HG02610 (cell line): Measurements from ENCODE around the gene FMNL3.
A peak's percentile ranks its signal among the peaks of the same experiment; 100 is the strongest.

Source experiments
- ATAC-seq: cut with Tn5 transposase; IDR thresholded peaks from one replicate; pipeline ENCODE4 v1.9.1; 2021; ENCODE audit warnings: mild to moderate bottlenecking, moderate library complexity; ENCODE audit not compliant: unreplicated experiment

The FMNL3 gene

GRCh38 chr12:49652921-49653520 lies 54.2 kb downstream of the FMNL3 start:
- no peak for ATAC-seq

- ATAC-seq = no peak
Observed at GRCh38 chr12:49651855-49652254, 55.4 kb downstream of the FMNL3 start.

- ATAC-seq = no peak
Observed at GRCh38 chr12:49649892-49650291, 57.3 kb downstream of the FMNL3 start.

GRCh38 chr12:49649445-49649844 lies 57.8 kb downstream of the FMNL3 start:
- no peak for ATAC-seq

- no peak for ATAC-seq
Observed at GRCh38 chr12:49648712-49649003, 58.5 kb downstream of the FMNL3 start.

GRCh38 chr12:49647827-49648711 lies 59.1 kb downstream of the FMNL3 start:
- no peak for ATAC-seq

GRCh38 chr12:49646871-49647654 lies 60.1 kb downstream of the FMNL3 start:
- no peak for ATAC-seq

- ATAC-seq = no peak
Observed at GRCh38 chr12:49646331-49646830, 60.8 kb downstream of the FMNL3 start.

- no peak for ATAC-seq
Observed at GRCh38 chr12:49645146-49646039, 61.8 kb downstream of the FMNL3 start.

- no peak for ATAC-seq
Observed at GRCh38 chr12:49644620-49644994, 62.6 kb downstream of the FMNL3 start.

GRCh38 chr12:49643961-49644619 lies 63.1 kb downstream of the FMNL3 start:
- ATAC-seq = no peak

GRCh38 chr12:49643135-49643534 lies 64.1 kb downstream of the FMNL3 start:
- ATAC-seq = no peak

GRCh38 chr12:49642370-49642802 lies 64.8 kb downstream of the FMNL3 start:
- ATAC-seq = no peak

GRCh38 chr12:49641748-49642369 lies 65.3 kb downstream of the FMNL3 start:
- ATAC-seq = no peak

GRCh38 chr12:49636979-49637755 lies 70.0 kb downstream of the FMNL3 start:
- peak; percentile 64 for ATAC-seq

- no peak for ATAC-seq
Observed at GRCh38 chr12:49636574-49636973, 70.6 kb downstream of the FMNL3 start.

GRCh38 chr12:49635656-49636055 lies 71.5 kb downstream of the FMNL3 start:
- ATAC-seq = no peak

GRCh38 chr12:49635036-49635435 lies 72.2 kb downstream of the FMNL3 start:
- no peak for ATAC-seq
